Immature natural killer cell (primary cell): ENCODE results near the gene PLEKHH3. TPM values are rescaled to one million over a fixed set of nuclear protein-coding genes. Genes with fewer than 3 reads are reported as not detected.

Source experiments
- DNase-seq, 3 donors: peaks; one replicate each; pipeline ENCODE4 v3.0.0; 2022; ENCODE audit warnings: mixed read lengths in 1 of 3
- H3K27ac Mint-ChIP-seq, 6 donors: one replicate each; pipeline ENCODE4 v1.8.0; 2020; ENCODE audit warnings: mixed read lengths in 6 of 6, mild to moderate bottlenecking in 5 of 6, inconsistent platforms in 4 of 6, moderate library complexity in 3 of 6
- H3K27me3 Mint-ChIP-seq, 3 donors: one replicate each; pipeline ENCODE4 v1.8.0; 2020 to 2021; ENCODE audit warnings: low read depth in 3 of 3, mild to moderate bottlenecking in 3 of 3, mixed read lengths in 3 of 3, moderate library complexity in 3 of 3, inconsistent platforms in 1 of 3
- H3K36me3 Mint-ChIP-seq, 3 donors: one replicate each; pipeline ENCODE4 v1.8.0; 2020; ENCODE audit warnings: mixed read lengths in 3 of 3, inconsistent platforms in 2 of 3, mild to moderate bottlenecking in 2 of 3
- H3K4me1 Mint-ChIP-seq, 2 donors: one replicate each; pipeline ENCODE4 v1.8.0; 2020; ENCODE audit warnings: inconsistent platforms in 2 of 2, mild to moderate bottlenecking in 2 of 2, mixed read lengths in 2 of 2, moderate library complexity in 1 of 2
- H3K4me3 Mint-ChIP-seq, 5 donors: one replicate each; pipeline ENCODE4 v1.8.0; 2020; ENCODE audit warnings: mild to moderate bottlenecking in 5 of 5, mixed read lengths in 5 of 5, inconsistent platforms in 3 of 5, moderate library complexity in 3 of 5
- H3K9me3 Mint-ChIP-seq, 6 donors: one replicate each; pipeline ENCODE4 v1.8.0; 2020; ENCODE audit warnings: mild to moderate bottlenecking in 6 of 6, mixed read lengths in 6 of 6, inconsistent platforms in 4 of 6, moderate library complexity in 3 of 6
- polyA plus RNA-seq, 3 donors: library from polyadenylated mRNA; unstranded; fragments of 300-500 nt; fragmentation: Illumina TruSeq; gene quantifications; one replicate each; pipeline ENCODE4 v1.2.3, GENCODE V29; 2021

PLEKHH3 gene
- not detected for polyA plus RNA-seq

GRCh38 chr17:42676424-42677011 lies at the start of gene PLEKHH3:
PLEKHH3 (minus strand) TSS chr17:42676994; CDS start chr17:42676563, 431 bp downstream.
- Mint-ChIP-seq H3K9me3 (peaks cover 0 to 4% (median 0%) of the 10 kb centered on the region in 6 donors), H3K27me3 (peaks cover 18 to 31% (median 22%) of the 10 kb centered on the region in 3 donors), H3K27ac (peak within 1 kb of the TSS in 5 of 6 donors; percentile 70 to 90 (median 78)), H3K4me3 (peak within 1 kb of the TSS; percentile 76 to 94 (median 91)), H3K4me1 (peaks cover 43 to 59% of the 10 kb centered on the region in 2 donors), H3K36me3 (no peaks in the 10 kb centered on the region)
- DNase-seq = no peak

GRCh38 chr17:42725143-42725542 lies 48.3 kb upstream of the PLEKHH3 start:
- no peak overlapping the region for H3K4me3 Mint-ChIP-seq

GRCh38 chr17:42723636-42724035 lies 46.8 kb upstream of the PLEKHH3 start:
- Mint-ChIP-seq H3K4me3 (no peak overlapping the region), H3K27me3 (no peaks in the 10 kb centered on the region), H3K4me1 (peaks cover 0 to 6% of the 10 kb centered on the region in 2 donors), H3K9me3 (no peaks in the 10 kb centered on the region), H3K27ac (peak overlapping the region in 1 of 6 donors; percentile 13), H3K36me3 (peaks cover 25 to 37% (median 31%) of the 10 kb centered on the region in 3 donors)
- no peak for DNase-seq

More at GRCh38 chr17:42725143-42725542, 48.3 kb upstream of the PLEKHH3 start:
- Mint-ChIP-seq H3K27ac (no peak overlapping the region), H3K9me3 (no peaks in the 10 kb centered on the region), H3K27me3 (no peaks in the 10 kb centered on the region), H3K4me1 (peaks cover 0 to 6% of the 10 kb centered on the region in 2 donors), H3K36me3 (peaks cover 22 to 30% (median 25%) of the 10 kb centered on the region in 3 donors)
- DNase-seq = no peak

- H3K9me3 Mint-ChIP-seq = no peaks in the 10 kb centered on the region
- peak; percentile 49 to 57 (median 50) for DNase-seq
- H3K4me3 Mint-ChIP-seq = no peak overlapping the region
- H3K27me3 Mint-ChIP-seq = peaks cover 0 to 1% (median 0%) of the 10 kb centered on the region in 3 donors
- peaks cover 0 to 6% of the 10 kb centered on the region in 2 donors for H3K4me1 Mint-ChIP-seq
- peaks cover 35 to 55% (median 45%) of the 10 kb centered on the region in 3 donors for H3K36me3 Mint-ChIP-seq
- H3K27ac Mint-ChIP-seq = peak overlapping the region in 3 of 6 donors; percentile 2 to 40 (median 17)
Observed at GRCh38 chr17:42720996-42721583, 44.3 kb upstream of the PLEKHH3 start.

GRCh38 chr17:42709561-42709960 lies 32.8 kb upstream of the PLEKHH3 start:
- no peak overlapping the region for H3K27ac Mint-ChIP-seq
- H3K9me3 Mint-ChIP-seq = no peaks in the 10 kb centered on the region
- DNase-seq = no peak
- H3K36me3 Mint-ChIP-seq = peaks cover 64 to 74% (median 66%) of the 10 kb centered on the region in 3 donors
- H3K4me3 Mint-ChIP-seq = no peak overlapping the region
- peaks cover 0 to 1% (median 1%) of the 10 kb centered on the region in 3 donors for H3K27me3 Mint-ChIP-seq
- peaks cover 25 to 32% of the 10 kb centered on the region in 2 donors for H3K4me1 Mint-ChIP-seq

- Mint-ChIP-seq H3K27me3 (peaks cover 0 to 1% (median 1%) of the 10 kb centered on the region in 3 donors), H3K36me3 (peaks cover 65 to 74% (median 65%) of the 10 kb centered on the region in 3 donors)
- no peak for DNase-seq
Observed at GRCh38 chr17:42708588-42708987, 31.8 kb upstream of the PLEKHH3 start.

GRCh38 chr17:42706732-42707131 lies 29.9 kb upstream of the PLEKHH3 start:
- DNase-seq = peak; percentile 35 to 51 (median 35)
- peaks cover 0 to 1% (median 0%) of the 10 kb centered on the region in 3 donors for H3K27me3 Mint-ChIP-seq
- H3K9me3 Mint-ChIP-seq = no peaks in the 10 kb centered on the region
- H3K4me3 Mint-ChIP-seq = peak overlapping the region; percentile 13 to 60 (median 50)
- peak overlapping the region in 4 of 6 donors; percentile 2 to 58 (median 42) for H3K27ac Mint-ChIP-seq
- H3K36me3 Mint-ChIP-seq = peaks cover 61 to 80% (median 64%) of the 10 kb centered on the region in 3 donors
- peaks cover 25 to 32% of the 10 kb centered on the region in 2 donors for H3K4me1 Mint-ChIP-seq

More at GRCh38 chr17:42708588-42708987, 31.8 kb upstream of the PLEKHH3 start:
- H3K4me1 Mint-ChIP-seq = peaks cover 25 to 32% of the 10 kb centered on the region in 2 donors
- peak overlapping the region in 1 of 5 donors; percentile 6 for H3K4me3 Mint-ChIP-seq
- H3K27ac Mint-ChIP-seq = no peak overlapping the region
- H3K9me3 Mint-ChIP-seq = no peaks in the 10 kb centered on the region

- no peak overlapping the region for H3K27ac Mint-ChIP-seq
- peaks cover 0 to 1% (median 0%) of the 10 kb centered on the region in 3 donors for H3K27me3 Mint-ChIP-seq
- no peak overlapping the region for H3K4me3 Mint-ChIP-seq
- H3K4me1 Mint-ChIP-seq = peaks cover 25 to 32% of the 10 kb centered on the region in 2 donors
- DNase-seq = no peak
- H3K9me3 Mint-ChIP-seq = no peaks in the 10 kb centered on the region
- peaks cover 49 to 81% (median 50%) of the 10 kb centered on the region in 3 donors for H3K36me3 Mint-ChIP-seq
Observed at GRCh38 chr17:42704837-42705494, 28.2 kb upstream of the PLEKHH3 start.

- Mint-ChIP-seq H3K27ac (no peak overlapping the region), H3K9me3 (no peaks in the 10 kb centered on the region), H3K4me1 (peaks cover 25 to 31% of the 10 kb centered on the region in 2 donors), H3K36me3 (peaks cover 44 to 76% (median 48%) of the 10 kb centered on the region in 3 donors), H3K4me3 (no peak overlapping the region), H3K27me3 (peaks cover 0 to 1% (median 0%) of the 10 kb centered on the region in 3 donors)
- no peak for DNase-seq
Observed at GRCh38 chr17:42704490-42704836, 27.7 kb upstream of the PLEKHH3 start.

- Mint-ChIP-seq H3K36me3 (peaks cover 27 to 67% (median 35%) of the 10 kb centered on the region in 3 donors), H3K4me3 (no peak overlapping the region), H3K9me3 (no peaks in the 10 kb centered on the region), H3K4me1 (peaks cover 12 to 17% of the 10 kb centered on the region in 2 donors), H3K27ac (no peak overlapping the region), H3K27me3 (peaks cover 0 to 1% (median 0%) of the 10 kb centered on the region in 3 donors)
- no peak for DNase-seq
Observed at GRCh38 chr17:42702446-42702845, 25.7 kb upstream of the PLEKHH3 start.

- Mint-ChIP-seq H3K4me1 (no peaks in the 10 kb centered on the region), H3K27ac (peak overlapping the region in 1 of 6 donors; percentile 37), H3K4me3 (no peak overlapping the region), H3K36me3 (peaks cover 21 to 62% (median 28%) of the 10 kb centered on the region in 3 donors), H3K27me3 (no peaks in the 10 kb centered on the region), H3K9me3 (no peaks in the 10 kb centered on the region)
- DNase-seq = no peak
Observed at GRCh38 chr17:42700586-42701289, 23.9 kb upstream of the PLEKHH3 start.

- DNase-seq = no peak
- Mint-ChIP-seq H3K4me3 (no peak overlapping the region), H3K4me1 (no peaks in the 10 kb centered on the region), H3K27me3 (no peaks in the 10 kb centered on the region), H3K9me3 (no peaks in the 10 kb centered on the region), H3K27ac (no peak overlapping the region), H3K36me3 (peaks cover 13 to 52% (median 21%) of the 10 kb centered on the region in 3 donors)
Observed at GRCh38 chr17:42699415-42699740, 22.6 kb upstream of the PLEKHH3 start.

- H3K4me3 Mint-ChIP-seq = no peak overlapping the region
- no peaks in the 10 kb centered on the region for H3K9me3 Mint-ChIP-seq
- peak overlapping the region in 1 of 6 donors; percentile 50 for H3K27ac Mint-ChIP-seq
- H3K36me3 Mint-ChIP-seq = peaks cover 10 to 49% (median 16%) of the 10 kb centered on the region in 3 donors
- H3K4me1 Mint-ChIP-seq = no peaks in the 10 kb centered on the region
- no peaks in the 10 kb centered on the region for H3K27me3 Mint-ChIP-seq
- no peak for DNase-seq
Observed at GRCh38 chr17:42698736-42699414, 22.1 kb upstream of the PLEKHH3 start.
